Effector memory CD8-positive, alpha-beta T cell (primary cell): Measurements from ENCODE around the gene DLGAP4.
"Not testable (repeated sequence)": the region's sequence is repeated elsewhere in the genome, so short reads cannot be mapped to it uniquely, and the experiment has no call there.

Source experiments
- ATAC-seq: fragments of 150-1000 bp; cut with Tn5 transposase; replicated peaks from 2 replicates; pipeline ENCODE4 v1.10.0; 2021; ENCODE audit warnings: mild to moderate bottlenecking, moderate library complexity
- DNase-seq, 3 experiments: peaks; one replicate each; pipeline ENCODE4 v3.0.0; 2021
- H3K27ac Mint-ChIP-seq, 2 donors: one replicate each; pipeline ENCODE4 v1.8.0; 2022; ENCODE audit warnings: mild to moderate bottlenecking in 2 of 2, mixed read lengths in 2 of 2, moderate library complexity in 2 of 2
- H3K27me3 Mint-ChIP-seq, 2 donors: one replicate each; pipeline ENCODE4 v1.8.0; 2022; ENCODE audit warnings: mixed read lengths in 2 of 2
- H3K36me3 Mint-ChIP-seq: one replicate; pipeline ENCODE4 v1.8.0; 2022; ENCODE audit warnings: mild to moderate bottlenecking, moderate library complexity, mixed read lengths; ENCODE audit not compliant: insufficient read depth
- H3K4me1 Mint-ChIP-seq, 2 donors: one replicate each; pipeline ENCODE4 v1.8.0; 2022; ENCODE audit warnings: low read depth in 2 of 2, mixed read lengths in 2 of 2
- H3K4me3 Mint-ChIP-seq, 2 donors: one replicate each; pipeline ENCODE4 v1.8.0; 2022; ENCODE audit warnings: mild to moderate bottlenecking in 2 of 2, mixed read lengths in 2 of 2, moderate library complexity in 2 of 2
- H3K9me3 Mint-ChIP-seq, 2 donors: one replicate each; pipeline ENCODE4 v1.8.0; 2022; ENCODE audit warnings: mixed read lengths in 2 of 2

DLGAP4 gene

DNA sequence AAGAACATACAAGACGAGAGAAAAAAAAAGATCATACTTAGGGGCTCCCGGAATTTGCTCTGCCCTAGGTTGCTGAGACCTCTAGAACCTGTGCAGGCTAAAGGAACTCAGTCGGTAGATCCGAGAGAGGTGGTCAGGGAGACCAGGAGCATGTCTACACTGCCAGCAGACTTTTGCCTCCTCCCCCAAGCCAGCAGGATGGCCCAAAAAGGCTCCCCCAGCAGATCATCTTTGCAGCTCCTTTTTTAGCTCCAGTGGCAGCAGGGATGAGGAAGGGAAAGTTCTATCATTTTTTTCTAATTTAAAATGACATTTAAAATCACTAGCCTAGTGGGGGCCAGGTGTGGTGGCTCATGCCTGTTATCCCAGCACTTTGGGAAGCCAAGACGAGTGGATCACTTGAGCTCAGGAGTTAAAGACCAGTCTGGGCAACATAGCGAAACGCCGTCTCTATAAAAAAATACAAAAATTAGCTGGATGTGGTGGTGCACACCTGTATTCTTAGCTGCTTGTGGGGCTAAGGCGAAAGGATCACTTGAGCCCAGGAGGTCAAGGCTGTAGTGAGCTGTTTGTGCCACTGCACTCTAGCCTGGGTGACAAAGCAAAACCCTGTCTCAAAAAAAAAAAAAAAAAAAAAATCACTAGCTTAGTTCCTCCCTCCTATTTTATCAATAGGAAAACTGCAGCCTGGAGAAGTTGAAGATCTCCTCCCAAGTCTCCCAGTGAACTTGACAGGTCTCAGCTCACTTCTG lies 165.9 kb downstream of the DLGAP4 start:
- Mint-ChIP-seq H3K36me3 (peaks cover 11% of the 10 kb centered on the region), H3K4me3 (peak overlapping the region; percentile 37 to 38), H3K27ac (peak overlapping the region; percentile 82 to 87), H3K4me1 (peaks cover 43 to 52% of the 10 kb centered on the region in 2 donors), H3K27me3 (no peaks in the 10 kb centered on the region), H3K9me3 (no peaks in the 10 kb centered on the region)
- ATAC-seq = no peak
- no peak for DNase-seq

DNA sequence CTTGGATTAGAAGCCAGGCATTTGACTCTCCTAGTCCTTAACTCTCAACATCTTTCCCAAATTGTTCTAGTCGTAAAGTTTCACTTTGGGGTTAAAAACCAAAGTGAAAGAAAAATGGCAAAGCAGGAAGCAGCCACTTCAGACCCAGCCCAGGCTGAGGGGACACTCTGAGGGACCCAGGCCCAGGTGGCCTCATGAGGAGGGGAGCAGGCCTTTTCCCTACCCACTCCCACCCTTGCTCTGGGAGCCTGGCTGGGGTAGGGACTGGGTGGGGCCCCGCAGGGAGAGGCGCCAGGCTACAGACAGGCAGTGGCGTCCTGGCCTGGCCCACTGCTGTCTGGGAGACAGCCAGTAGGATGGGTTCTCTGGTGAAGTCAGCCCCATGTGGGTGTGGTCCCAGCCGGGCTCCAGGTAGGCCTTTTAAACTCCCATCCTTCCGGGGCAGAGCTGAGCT lies 166.5 kb downstream of the DLGAP4 start:
- Mint-ChIP-seq H3K27ac (peak overlapping the region; percentile 82 to 87), H3K9me3 (no peaks in the 10 kb centered on the region), H3K4me1 (peaks cover 37 to 46% of the 10 kb centered on the region in 2 donors), H3K36me3 (peaks cover 10% of the 10 kb centered on the region), H3K27me3 (no peaks in the 10 kb centered on the region), H3K4me3 (peak overlapping the region; percentile 37 to 38)
- DNase-seq (no peak), ATAC-seq (peak; percentile 68)

DNA sequence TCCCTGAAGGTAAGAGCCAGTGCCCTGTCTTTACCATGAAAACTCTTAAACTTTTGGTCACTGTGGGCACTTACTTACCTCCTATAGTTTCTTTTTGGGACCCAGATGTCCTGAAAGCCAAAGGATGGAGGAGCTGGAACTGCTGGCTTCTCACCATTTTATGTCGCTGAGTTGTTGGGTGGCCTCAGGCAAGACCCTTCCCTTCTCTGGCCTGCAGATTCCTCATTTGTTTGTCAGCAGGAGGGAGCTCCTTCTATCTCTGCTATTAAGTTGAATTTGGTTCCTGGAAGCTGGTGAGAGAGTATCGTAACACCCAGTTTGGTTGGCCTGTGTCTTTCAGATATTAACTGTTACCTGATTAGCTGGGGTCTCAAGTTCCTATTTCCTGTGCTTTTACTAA lies 167.0 kb downstream of the DLGAP4 start:
- H3K27ac Mint-ChIP-seq = peak overlapping the region; percentile 82 to 87
- H3K9me3 Mint-ChIP-seq = no peaks in the 10 kb centered on the region
- ATAC-seq = no peak
- no peaks in the 10 kb centered on the region for H3K27me3 Mint-ChIP-seq
- peaks cover 9% of the 10 kb centered on the region for H3K36me3 Mint-ChIP-seq
- no peak overlapping the region for H3K4me3 Mint-ChIP-seq
- DNase-seq = no peak
- peaks cover 36 to 43% of the 10 kb centered on the region in 2 donors for H3K4me1 Mint-ChIP-seq

DNA sequence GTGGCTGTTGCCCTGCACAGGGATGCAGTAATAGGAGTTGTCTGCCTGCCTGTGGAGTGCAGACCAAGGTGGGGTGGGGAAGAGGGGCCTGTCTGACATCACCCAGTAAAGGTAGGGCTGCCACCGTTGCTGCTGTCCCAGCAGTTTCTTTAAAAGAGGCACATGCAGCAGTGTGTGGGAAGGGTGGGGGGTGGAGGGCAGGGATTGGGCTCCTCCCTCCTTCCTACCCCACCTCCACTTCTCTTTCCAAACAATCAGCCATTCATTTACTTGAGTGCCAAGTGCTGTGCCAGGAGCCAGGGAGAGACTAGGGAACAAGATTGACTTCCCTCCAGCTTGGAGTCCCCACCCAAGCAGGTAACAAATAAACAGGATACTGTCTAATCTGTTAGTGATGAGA lies 168.4 kb downstream of the DLGAP4 start:
- Mint-ChIP-seq H3K4me3 (no peak overlapping the region), H3K9me3 (no peaks in the 10 kb centered on the region), H3K27me3 (no peaks in the 10 kb centered on the region), H3K27ac (peak overlapping the region; percentile 72 to 82), H3K36me3 (peaks cover 13% of the 10 kb centered on the region), H3K4me1 (peaks cover 41 to 49% of the 10 kb centered on the region in 2 donors)
- DNase-seq = no peak
- ATAC-seq = no peak

DNA sequence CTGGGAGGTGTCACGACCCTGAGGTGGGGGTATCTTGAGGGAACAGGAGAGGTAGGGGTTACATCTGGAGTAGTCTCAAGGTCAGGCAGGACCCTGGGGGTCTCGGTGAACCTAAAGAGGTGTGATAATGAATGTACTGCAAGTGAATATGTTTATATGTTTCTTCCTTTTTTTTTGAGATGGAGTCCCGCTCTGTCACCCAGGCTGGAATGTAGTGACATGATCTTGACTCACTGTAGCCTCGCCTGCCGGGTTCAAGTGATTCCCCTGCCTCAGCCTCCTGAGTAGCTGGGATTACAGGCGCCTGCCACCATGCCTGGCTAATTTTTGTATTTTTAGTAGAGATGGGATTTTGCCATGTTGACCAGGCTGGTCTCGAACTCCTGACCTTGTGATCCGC lies 168.9 kb downstream of the DLGAP4 start:
- H3K9me3 Mint-ChIP-seq, DNase-seq, ATAC-seq, H3K27me3 Mint-ChIP-seq, H3K4me3 Mint-ChIP-seq: not testable (repeated sequence)
- Mint-ChIP-seq H3K4me1 (peaks cover 41 to 48% of the 10 kb centered on the region in 2 donors), H3K36me3 (peaks cover 14% of the 10 kb centered on the region), H3K27ac (peak overlapping the region; percentile 72 to 82)

DNA sequence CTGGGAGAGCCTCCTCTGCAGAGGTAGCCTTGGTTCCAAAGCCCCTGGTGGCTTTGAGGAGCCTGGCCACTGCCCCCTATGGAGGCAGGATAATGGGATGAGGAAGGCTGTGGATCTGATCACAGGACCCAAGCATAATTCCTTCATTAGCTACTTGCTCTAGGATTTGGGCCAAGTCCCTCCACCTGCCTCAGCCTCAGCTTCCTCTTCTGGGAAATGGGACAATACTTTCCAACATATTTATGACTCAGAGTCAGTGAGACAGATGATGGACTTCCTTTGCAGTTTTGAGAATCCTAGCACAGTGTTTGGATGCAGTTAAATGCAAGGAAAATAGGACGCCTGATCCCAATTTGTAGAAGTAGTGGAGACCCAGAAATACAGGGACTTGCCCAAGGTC lies 171.3 kb downstream of the DLGAP4 start:
- no peak for DNase-seq
- Mint-ChIP-seq H3K4me3 (no peak overlapping the region), H3K4me1 (peaks cover 42 to 46% of the 10 kb centered on the region in 2 donors), H3K27me3 (no peaks in the 10 kb centered on the region), H3K9me3 (no peaks in the 10 kb centered on the region), H3K27ac (peak overlapping the region in 1 of 2 donors; percentile 3), H3K36me3 (peaks cover 14% of the 10 kb centered on the region)
- no peak for ATAC-seq

DNA sequence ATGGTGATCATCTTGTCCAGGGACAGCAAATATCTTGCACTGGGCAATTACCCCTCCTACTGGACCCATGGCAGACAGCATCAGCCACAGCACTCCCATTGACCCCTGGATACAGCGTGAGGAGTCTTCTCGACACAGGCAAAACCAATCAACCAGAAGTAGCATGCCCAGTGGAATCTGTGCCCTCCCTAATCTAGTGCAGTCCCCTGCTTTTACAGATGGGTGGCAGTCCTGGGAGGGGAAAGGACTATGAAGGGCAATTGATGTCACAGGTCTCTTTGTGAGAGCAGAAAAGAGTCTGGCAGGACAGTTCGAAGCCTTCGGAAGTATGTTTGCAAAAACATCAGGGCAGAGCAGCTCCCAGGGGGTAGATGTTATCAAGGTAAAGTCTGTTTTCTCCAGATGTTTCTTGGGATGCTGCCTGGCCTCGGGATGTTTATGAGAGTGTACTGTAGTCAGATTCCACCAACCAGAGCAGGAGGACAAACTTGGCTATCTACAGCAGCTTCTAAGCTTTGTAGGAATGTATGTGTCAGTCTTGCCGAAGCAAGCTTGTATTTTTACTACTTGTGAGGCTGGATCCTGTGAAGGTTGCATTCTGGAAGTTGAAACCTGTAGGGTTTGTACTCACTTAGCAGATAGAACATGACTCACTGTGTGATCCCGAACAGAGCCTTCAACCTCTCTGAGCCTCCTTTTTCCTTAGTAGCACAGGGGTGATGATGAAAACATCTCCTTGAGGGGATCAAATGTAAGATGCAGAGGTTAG lies 172.2 kb downstream of the DLGAP4 start:
- Mint-ChIP-seq H3K27ac (peak overlapping the region; percentile 25 to 41), H3K36me3 (peaks cover 16% of the 10 kb centered on the region), H3K27me3 (no peaks in the 10 kb centered on the region), H3K4me3 (no peak overlapping the region), H3K4me1 (peaks cover 39 to 48% of the 10 kb centered on the region in 2 donors), H3K9me3 (no peaks in the 10 kb centered on the region)
- no peak for DNase-seq
- ATAC-seq = no peak

DNA sequence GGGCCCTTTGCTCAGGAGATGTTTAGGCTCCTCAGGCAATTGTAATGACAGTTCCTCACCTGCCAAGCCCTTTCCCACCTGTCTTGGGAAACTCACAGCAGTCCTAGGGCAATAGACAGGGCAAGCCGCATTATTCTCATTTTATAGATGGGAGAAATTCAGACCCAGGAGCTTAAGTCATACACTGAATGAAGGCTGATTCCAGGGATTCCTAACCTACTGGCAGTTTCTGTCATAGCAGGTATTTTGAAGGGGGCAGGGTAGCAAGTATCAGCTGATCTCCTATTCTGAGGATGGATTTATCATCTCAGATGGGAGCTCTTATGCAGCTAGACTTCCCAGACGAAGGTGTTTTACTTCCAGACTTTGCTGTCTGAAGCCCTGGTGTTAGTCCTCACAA lies 173.8 kb downstream of the DLGAP4 start:
- ATAC-seq (no peak), DNase-seq (no peak)
- Mint-ChIP-seq H3K4me1 (peaks cover 27 to 37% of the 10 kb centered on the region in 2 donors), H3K36me3 (peaks cover 11% of the 10 kb centered on the region), H3K4me3 (no peak overlapping the region), H3K9me3 (no peaks in the 10 kb centered on the region), H3K27me3 (no peaks in the 10 kb centered on the region), H3K27ac (peak overlapping the region; percentile 41 to 59)

DNA sequence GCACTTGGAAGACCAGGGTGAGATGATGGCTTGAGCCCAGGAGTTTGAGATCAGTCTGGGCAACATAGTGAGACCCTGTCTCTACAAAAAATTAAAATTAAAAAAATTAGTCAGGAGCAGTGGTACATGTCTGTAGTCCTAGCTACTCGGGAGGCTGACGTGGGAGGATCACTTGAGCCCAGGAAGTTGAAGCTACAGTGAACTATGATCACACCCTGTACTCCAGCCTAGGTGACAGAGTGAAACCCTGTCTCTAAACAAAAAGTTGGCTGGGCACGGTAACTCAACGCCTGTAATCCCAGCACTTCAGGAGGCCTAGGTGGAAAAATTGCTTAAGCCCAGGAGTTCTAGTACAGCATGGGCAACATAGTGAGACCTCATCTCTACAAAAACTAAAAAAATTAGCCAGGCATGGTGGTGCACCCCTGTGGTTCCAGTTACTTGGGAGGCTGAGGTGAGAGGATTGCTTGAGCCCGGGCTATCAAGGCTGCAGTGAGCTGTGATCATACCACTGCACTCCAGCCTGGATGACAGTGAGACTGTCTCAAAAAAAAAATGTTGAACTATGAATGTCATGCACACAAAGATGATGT lies 174.4 kb downstream of the DLGAP4 start:
- ATAC-seq (no peak), DNase-seq (no peak)
- Mint-ChIP-seq H3K4me3 (no peak overlapping the region), H3K4me1 (peaks cover 27 to 36% of the 10 kb centered on the region in 2 donors), H3K36me3 (peaks cover 11% of the 10 kb centered on the region), H3K27me3 (no peaks in the 10 kb centered on the region), H3K9me3 (no peaks in the 10 kb centered on the region), H3K27ac (peak overlapping the region in 1 of 2 donors; percentile 59)

DNA sequence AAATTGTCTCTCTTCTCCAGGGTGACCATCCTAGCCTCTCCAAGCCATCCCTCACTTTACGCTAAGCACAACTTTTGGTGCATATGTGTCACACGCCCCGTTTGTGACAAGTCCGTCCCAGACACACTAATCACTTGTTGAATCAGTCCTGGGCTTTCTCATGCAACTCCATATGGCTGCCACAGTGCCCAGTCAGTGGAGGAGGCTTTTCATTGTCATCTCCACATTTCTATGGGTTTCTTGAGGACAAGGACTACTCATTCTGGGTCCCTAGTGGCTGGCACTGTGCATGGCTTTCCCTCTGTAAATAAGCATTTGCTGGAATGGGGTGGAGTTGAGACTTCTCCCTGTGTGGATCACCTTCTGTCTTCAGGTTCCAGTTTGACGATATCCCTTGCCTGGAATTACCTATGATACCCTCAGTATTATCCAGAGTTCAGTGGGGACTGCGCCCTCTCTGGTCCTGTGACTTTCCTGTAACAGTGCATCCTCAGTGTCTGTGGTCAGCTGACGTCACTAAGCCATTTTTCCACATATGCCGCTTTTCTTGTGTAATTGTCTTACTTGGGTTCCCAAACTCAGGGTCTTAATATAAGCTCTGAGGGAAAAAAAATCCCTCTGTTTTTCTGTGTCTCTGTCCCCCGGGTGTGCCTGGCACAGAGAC lies 175.4 kb downstream of the DLGAP4 start:
- Mint-ChIP-seq H3K4me3 (no peak overlapping the region), H3K36me3 (peaks cover 11% of the 10 kb centered on the region), H3K9me3 (no peaks in the 10 kb centered on the region), H3K27me3 (no peaks in the 10 kb centered on the region), H3K27ac (peak overlapping the region in 1 of 2 donors; percentile 51), H3K4me1 (peaks cover 34 to 42% of the 10 kb centered on the region in 2 donors)
- no peak for DNase-seq
- ATAC-seq = no peak

DNA sequence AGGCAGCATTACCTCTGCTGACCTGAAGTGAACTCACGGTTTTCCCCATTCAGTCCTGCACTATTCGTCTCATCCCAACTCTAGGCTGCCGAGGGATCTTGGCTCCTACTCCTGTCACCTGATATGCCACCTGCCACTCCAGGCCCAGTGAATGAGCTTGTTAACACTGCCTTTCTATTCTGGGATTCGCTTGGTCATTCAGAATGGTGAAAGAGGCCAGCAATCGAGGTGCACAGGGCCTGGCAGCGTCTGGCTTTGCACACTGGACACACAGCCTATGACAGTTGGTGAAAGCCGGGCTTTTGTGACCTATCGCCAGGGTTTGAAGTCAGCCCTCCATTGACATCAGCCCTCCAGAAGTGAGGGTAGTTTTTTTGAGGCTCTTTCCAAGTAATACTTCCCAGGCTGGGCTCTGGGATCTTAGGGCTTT lies 175.9 kb downstream of the DLGAP4 start:
- DNase-seq (no peak), ATAC-seq (no peak)
- Mint-ChIP-seq H3K27me3 (no peaks in the 10 kb centered on the region), H3K9me3 (no peaks in the 10 kb centered on the region), H3K27ac (peak overlapping the region in 1 of 2 donors; percentile 51), H3K4me1 (peaks cover 34 to 46% of the 10 kb centered on the region in 2 donors), H3K36me3 (peaks cover 10% of the 10 kb centered on the region), H3K4me3 (no peak overlapping the region)

DNA sequence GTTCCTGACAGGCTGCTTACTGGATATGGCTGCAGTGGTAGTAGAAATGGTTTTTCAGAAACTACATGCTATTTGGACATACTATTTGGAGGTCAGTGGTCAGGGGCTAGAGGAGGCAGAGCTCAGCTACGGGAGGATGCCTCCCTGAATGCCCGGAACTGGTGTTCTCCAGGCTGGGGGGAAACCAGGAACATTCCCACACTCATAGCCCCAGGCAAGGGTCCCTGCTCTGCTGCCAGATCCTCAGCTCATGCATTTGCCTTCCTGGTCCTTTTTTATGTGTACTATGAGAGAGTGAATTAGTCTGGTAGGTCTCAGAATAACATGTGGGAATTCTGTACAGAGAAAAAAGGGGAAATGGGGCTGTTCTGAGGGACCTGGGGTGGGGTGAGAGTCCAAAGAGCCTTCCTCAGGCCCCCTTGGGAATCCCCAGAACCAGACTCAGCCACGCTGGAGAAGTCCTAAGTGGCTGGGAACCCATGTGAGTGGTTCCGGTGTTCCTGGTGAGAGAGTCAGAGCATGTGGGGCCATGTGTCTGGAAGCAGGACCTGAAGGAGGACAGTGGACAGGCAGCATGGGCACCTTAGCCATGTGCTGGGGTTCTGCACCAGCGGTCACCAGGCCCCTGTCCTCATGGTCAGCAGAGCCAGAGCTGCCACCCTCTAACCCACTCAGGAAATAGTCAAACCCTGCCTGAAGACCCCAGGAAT lies 177.2 kb downstream of the DLGAP4 start:
- DNase-seq = no peak
- Mint-ChIP-seq H3K27me3 (no peaks in the 10 kb centered on the region), H3K9me3 (no peaks in the 10 kb centered on the region), H3K4me1 (peaks cover 34 to 47% of the 10 kb centered on the region in 2 donors), H3K36me3 (peaks cover 8% of the 10 kb centered on the region), H3K27ac (peak overlapping the region; percentile 41), H3K4me3 (no peak overlapping the region)
- ATAC-seq = no peak
